D721Med (cell line): Measurements from ENCODE around the gene FGF9.

Experiments
- DNase-seq: peaks from one replicate; pipeline ENCODE4 v3.0.0; 2011; ENCODE audit warnings: low spot score; ENCODE audit not compliant: insufficient read length
- FAIRE-seq: peaks from 2 replicates; lab custom pipeline; 2011; peaks lifted over from hg19 to GRCh38; lab: Jason Lieb, UNC
- TF ChIP-seq, protein P1 (sequence below): IDR thresholded peaks from 2 replicates; pipeline ENCODE4 v1.5.1; 2012; ENCODE audit warnings: mild to moderate bottlenecking, control low read depth; ENCODE audit not compliant: insufficient read depth; ENCODE audit errors: missing control alignments

Gene FGF9

GRCh38 chr13:21694831-21695230 lies 24.0 kb downstream of the FGF9 start:
- FAIRE-seq (no peak), DNase-seq (no peak)
- TF ChIP-seq, protein P1, sequence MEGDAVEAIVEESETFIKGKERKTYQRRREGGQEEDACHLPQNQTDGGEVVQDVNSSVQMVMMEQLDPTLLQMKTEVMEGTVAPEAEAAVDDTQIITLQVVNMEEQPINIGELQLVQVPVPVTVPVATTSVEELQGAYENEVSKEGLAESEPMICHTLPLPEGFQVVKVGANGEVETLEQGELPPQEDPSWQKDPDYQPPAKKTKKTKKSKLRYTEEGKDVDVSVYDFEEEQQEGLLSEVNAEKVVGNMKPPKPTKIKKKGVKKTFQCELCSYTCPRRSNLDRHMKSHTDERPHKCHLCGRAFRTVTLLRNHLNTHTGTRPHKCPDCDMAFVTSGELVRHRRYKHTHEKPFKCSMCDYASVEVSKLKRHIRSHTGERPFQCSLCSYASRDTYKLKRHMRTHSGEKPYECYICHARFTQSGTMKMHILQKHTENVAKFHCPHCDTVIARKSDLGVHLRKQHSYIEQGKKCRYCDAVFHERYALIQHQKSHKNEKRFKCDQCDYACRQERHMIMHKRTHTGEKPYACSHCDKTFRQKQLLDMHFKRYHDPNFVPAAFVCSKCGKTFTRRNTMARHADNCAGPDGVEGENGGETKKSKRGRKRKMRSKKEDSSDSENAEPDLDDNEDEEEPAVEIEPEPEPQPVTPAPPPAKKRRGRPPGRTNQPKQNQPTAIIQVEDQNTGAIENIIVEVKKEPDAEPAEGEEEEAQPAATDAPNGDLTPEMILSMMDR = no peak

DNA sequence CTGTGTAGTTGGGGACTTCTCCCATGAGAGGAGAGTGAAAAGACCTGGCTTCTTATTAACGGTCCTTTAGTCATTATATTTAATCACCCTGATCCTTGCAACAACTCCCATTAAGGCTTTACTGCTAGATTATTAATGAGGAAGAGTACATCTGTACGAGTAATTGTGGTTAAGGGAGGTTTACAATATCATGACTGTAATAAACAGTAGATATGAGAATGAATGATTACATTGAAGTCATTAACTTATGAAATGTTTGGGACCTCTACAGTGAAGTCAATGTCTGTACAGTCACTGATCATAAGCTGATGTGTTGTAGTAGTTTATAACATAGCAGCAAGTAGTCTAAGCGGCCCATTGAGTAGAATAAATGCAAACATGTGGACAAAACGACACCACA lies 24.7 kb downstream of the FGF9 start:
- FAIRE-seq = no peak
- DNase-seq = no peak
- TF ChIP-seq, protein P1 = no peak

DNA sequence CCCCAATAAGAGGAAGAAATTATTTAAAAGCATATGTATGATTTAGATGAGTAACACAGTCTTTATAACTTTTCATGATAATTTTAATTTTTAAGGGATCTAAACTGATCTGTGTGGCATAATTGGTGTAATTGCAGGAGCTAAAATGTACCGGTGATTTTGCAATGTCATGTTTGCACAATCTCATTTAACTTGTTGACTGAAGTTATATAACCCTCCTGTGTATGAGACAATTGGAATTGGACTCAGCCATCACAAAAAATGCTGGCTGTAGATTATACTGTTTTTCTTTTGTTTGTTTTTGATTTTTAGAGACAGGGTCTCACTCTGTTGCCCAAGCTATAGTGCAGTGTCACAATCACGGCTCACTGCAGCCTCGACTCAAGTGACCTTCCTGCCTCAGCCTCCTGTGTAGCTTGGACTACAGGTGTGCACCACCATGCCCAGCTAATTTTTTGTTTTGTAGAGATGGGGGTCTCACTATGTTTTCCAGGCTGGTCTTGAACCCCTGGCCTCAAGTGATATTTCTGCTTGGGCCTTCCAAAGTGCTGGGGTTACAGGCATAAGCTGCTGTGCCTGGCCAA lies 26.1 kb downstream of the FGF9 start:
- DNase-seq (no peak), FAIRE-seq (no peak)
- TF ChIP-seq, protein P1 = no peak

- DNase-seq = no peak
- TF ChIP-seq, protein P1 = no peak
- FAIRE-seq = no peak
These were observed 28.2 kb downstream of the FGF9 start for GRCh38 chr13:21698817-21699679.

- FAIRE-seq (no peak), DNase-seq (no peak)
- TF ChIP-seq, protein P1 = no peak
These were observed 30.6 kb downstream of the FGF9 start for GRCh38 chr13:21701460-21701859.

- TF ChIP-seq, protein P1 = no peak
- no peak for DNase-seq
- no peak for FAIRE-seq
These were observed 33.0 kb downstream of the FGF9 start for GRCh38 chr13:21703846-21704245.

DNA sequence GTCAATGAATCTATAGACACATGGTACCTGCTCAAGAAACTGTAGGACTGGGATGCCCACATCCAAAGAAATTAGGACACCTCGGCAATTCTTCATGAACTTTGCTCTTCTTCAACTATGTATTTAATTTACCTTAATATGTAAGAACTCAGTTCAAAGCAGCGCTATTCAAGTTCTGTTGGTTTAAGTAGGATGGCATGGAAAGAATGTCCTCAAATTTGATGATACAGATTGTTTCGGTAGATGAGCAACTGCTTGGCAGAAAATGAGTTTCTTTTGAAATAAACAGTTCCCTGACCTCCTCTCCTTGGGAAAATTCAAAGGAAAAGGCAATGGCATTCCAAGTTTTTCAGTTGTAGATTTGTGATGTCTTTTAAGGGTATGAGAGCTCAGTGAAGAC lies 36.7 kb downstream of the FGF9 start:
- TF ChIP-seq, protein P1 = no peak
- FAIRE-seq = no peak
- no peak for DNase-seq
